SH-SY5Y (cell line): ENCODE results near the gene DOK7.

Experiments
- GATA2 ChIP-seq: IDR thresholded peaks from 2 replicates; pipeline ENCODE4 v1.6.1; 2011; ENCODE audit warnings: mild to moderate bottlenecking, low read depth, low read length
- GATA3 ChIP-seq: IDR thresholded peaks from 2 replicates; pipeline ENCODE4 v1.6.1; 2011; ENCODE audit warnings: low read depth, mild to moderate bottlenecking, low read length, moderate library complexity

GRCh38 chr4:3478446-3479357, 15.6 kb downstream of the DOK7 start:
- TF ChIP-seq GATA2 (no peak), GATA3 (no peak)
